Calu3 (cell line): Measurements from ENCODE around the gene CRY2. TPM values are rescaled to one million over a fixed set of nuclear protein-coding genes. Genes with fewer than 3 reads are reported as not detected.

ENCODE experiments used
- BruUV-seq: library from RNA; stranded (reverse); fragments of 400-500 nt; replicated peaks from 2 replicates; lab custom pipeline; 2021; lab: Mats Ljungman, UMichigan
- CTCF ChIA-PET: fragments of 300-600 bp; sonication (Branson Sonifier 250); formaldehyde crosslinking; loops from one replicate; lab custom pipeline; 2022; ENCODE audit warnings: antibody characterized with exemption; lab: Charles Lee
- DNase-seq: peaks from one replicate; pipeline ENCODE4 v3.0.0; 2022
- H3K27ac Mint-ChIP-seq: one replicate; pipeline ENCODE4 v1.8.0; 2022; ENCODE audit warnings: mixed read lengths; ENCODE audit not compliant: unreplicated experiment
- H3K27me3 Mint-ChIP-seq: one replicate; pipeline ENCODE4 v1.8.0; 2022; ENCODE audit warnings: mixed read lengths; ENCODE audit not compliant: unreplicated experiment
- H3K36me3 Mint-ChIP-seq: one replicate; pipeline ENCODE4 v1.8.0; 2022; ENCODE audit warnings: mild to moderate bottlenecking, moderate library complexity, mixed read lengths; ENCODE audit not compliant: insufficient read depth, unreplicated experiment
- H3K4me1 Mint-ChIP-seq: one replicate; pipeline ENCODE4 v1.8.0; 2022; ENCODE audit warnings: mild to moderate bottlenecking, low read depth, mixed read lengths; ENCODE audit not compliant: unreplicated experiment
- H3K4me3 Mint-ChIP-seq: one replicate; pipeline ENCODE4 v1.8.0; 2022; ENCODE audit warnings: mild to moderate bottlenecking, low read depth, moderate library complexity, mixed read lengths; ENCODE audit not compliant: unreplicated experiment
- H3K9me3 Mint-ChIP-seq: one replicate; pipeline ENCODE4 v1.8.0; 2022; ENCODE audit warnings: low read depth, mixed read lengths; ENCODE audit not compliant: unreplicated experiment
- CTCF ChIP-seq: fragments of 200-600 bp; IDR thresholded peaks from one replicate; pipeline ENCODE4 v1.8.0; 2022; ENCODE audit warnings: antibody characterized with exemption; ENCODE audit not compliant: unreplicated experiment
- intact Hi-C: fragments of 100-400 bp; cut with micrococcal nuclease; formaldehyde crosslinking; loops from one replicate; pipeline ENCODE4 v1.10.0; 2022; ENCODE audit not compliant: unreplicated experiment
- total RNA-seq: library from RNA; stranded (reverse); gene quantifications from 2 replicates; pipeline ENCODE4 v1.2.3, GENCODE V29; 2022

CRY2 gene
- total RNA-seq, 1 experiment from 2014 or later: 14.9 TPM

DNA sequence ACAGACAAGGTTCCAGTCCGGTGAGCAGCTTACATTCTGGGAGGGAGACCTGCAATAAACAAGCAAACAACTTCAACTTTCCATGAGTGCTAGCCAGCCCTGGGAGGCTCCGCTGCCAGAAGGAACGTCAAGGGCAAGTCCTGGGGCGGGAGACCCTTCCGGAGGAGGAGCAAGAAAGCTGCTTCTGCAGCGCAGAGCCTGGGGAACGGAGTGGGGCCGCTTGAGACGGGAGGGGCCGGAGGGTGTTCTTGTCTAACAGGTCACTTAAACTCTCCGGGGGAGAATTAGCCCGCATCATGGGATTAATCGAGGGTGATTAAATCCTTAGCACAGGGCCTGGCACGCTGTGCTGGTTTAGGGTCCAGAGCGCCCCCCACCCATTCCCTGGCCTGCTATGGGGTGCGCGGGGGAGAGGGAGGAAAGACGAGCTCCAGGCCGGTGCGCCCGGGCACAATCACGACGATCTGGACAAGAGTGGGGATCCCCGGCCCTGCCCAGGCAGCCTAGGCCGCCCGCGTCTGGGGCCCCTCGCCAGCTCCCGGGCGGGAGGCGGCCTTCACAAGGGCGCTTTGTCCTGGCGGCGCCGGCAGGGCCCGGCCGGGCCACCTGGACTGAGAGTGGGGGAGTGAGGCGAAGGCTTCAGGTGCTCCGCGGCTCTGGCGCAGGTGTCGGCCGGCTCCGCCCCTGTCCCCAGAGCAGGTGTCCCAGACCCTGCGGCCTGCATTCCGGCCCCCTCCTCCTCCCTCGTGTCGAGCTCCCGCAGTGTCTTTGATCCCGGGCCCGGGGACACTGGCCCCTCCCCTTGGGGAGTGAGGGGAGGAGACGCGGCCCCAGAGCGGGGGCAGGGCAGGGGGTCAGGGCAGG, 74.5 kb downstream of the CRY2 start:
- no peak for TF ChIP-seq CTCF
- no TSS peak for BruUV-seq
- H3K4me1 Mint-ChIP-seq: peaks cover 8% of the 10 kb centered on the region
- peak; percentile 84 for DNase-seq
- CTCF ChIA-PET: interaction anchor here (0.7 kb wide), 1 partner anchor 260 kb away, joined by 3 read pairs; no protein-coding TSS in a partner anchor
- peak overlapping the region; percentile 58 for H3K4me3 Mint-ChIP-seq
- intact Hi-C loops: no loop called here
- no peaks in the 10 kb centered on the region for H3K27me3 Mint-ChIP-seq
- H3K36me3 Mint-ChIP-seq: peaks cover 32% of the 10 kb centered on the region
- no peak overlapping the region for H3K27ac Mint-ChIP-seq
- H3K9me3 Mint-ChIP-seq: no peaks in the 10 kb centered on the region

DNA sequence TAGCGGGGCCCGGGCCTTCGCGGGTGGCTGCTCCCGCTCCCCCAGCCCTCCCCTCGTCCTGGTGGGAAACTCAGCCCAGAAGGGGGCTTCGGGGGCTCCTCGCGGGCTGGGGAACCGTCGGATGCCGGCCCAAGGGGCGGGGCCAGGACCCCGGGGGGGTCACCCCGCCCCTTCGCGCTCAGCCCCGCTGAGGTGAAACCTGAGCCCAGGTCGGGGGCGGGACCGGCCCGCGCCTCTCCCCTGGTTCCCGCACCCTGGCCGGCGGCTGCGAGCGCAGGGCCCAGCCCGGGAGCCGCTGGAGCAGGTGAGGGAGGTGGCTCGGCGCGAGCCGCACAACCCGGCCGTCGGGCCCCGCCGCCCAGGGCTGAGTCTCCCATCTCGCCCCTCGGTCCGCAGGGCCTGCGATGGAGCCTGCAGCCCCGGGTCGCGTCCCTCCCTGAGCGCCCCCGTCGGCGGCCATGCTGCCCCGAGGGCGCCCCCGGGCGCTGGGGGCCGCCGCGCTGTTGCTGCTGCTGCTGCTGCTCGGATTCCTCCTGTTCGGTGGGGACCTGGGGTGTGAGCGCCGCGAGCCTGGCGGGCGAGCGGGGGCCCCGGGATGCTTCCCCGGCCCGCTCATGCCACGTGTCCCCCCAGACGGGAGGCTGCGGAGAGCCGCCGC, 75.3 kb downstream of the CRY2 start, which contains the start of gene LARGE2:
LARGE2 (plus strand) TSS at position 232 of the 658 bp plus-strand sequence; CDS start at position 459, 227 bp downstream.
- Mint-ChIP-seq H3K36me3 (peaks cover 24% of the 10 kb centered on the region), H3K9me3 (no peaks in the 10 kb centered on the region), H3K27me3 (no peaks in the 10 kb centered on the region), H3K4me3 (peak within 1 kb of the TSS; percentile 79), H3K4me1 (peaks cover 8% of the 10 kb centered on the region), H3K27ac (peak within 1 kb of the TSS; percentile 52)
- CTCF ChIA-PET: no interaction called here
- intact Hi-C loops: no loop called here
- peak; percentile 82 for DNase-seq
- TF ChIP-seq CTCF: peak; percentile 19
- no TSS peak for BruUV-seq

GRCh38 chr11:45924036-45924915, 77.0 kb downstream of the CRY2 start:
- Mint-ChIP-seq H3K36me3 (peaks cover 13% of the 10 kb centered on the region), H3K4me1 (peaks cover 8% of the 10 kb centered on the region), H3K27me3 (no peaks in the 10 kb centered on the region), H3K4me3 (peak overlapping the region; percentile 25), H3K27ac (peak overlapping the region; percentile 6), H3K9me3 (no peaks in the 10 kb centered on the region)
- CTCF ChIA-PET: no interaction called here
- intact Hi-C loops: no loop called here
- TSS peak; percentile 33 for BruUV-seq
- DNase-seq: no peak
- TF ChIP-seq CTCF: no peak

- DNase-seq: no peak
- no peak for TF ChIP-seq CTCF
- H3K27me3 Mint-ChIP-seq: no peaks in the 10 kb centered on the region
- intact Hi-C loops: no loop called here
- peaks cover 12% of the 10 kb centered on the region for H3K4me1 Mint-ChIP-seq
- H3K9me3 Mint-ChIP-seq: no peaks in the 10 kb centered on the region
- no TSS peak for BruUV-seq
- peaks cover 16% of the 10 kb centered on the region for H3K36me3 Mint-ChIP-seq
- CTCF ChIA-PET: no interaction called here
- no peak overlapping the region for H3K27ac Mint-ChIP-seq
- no peak overlapping the region for H3K4me3 Mint-ChIP-seq
Observed at GRCh38 chr11:45924927-45925326, 77.7 kb downstream of the CRY2 start.
